WI38 (cell line): ENCODE data around the gene KRTAP26-1.

Experiments used
- H3K4me3 ChIP-seq: 2 replicates; pipeline ENCODE4 v1.5.1; 2011; ENCODE audit warnings: low read depth, mild to moderate bottlenecking, control low read depth, low read length
- TF ChIP-seq, protein P1 (sequence below): IDR thresholded peaks from 2 replicates; pipeline ENCODE4 v1.5.1; 2012; ENCODE audit warnings: low read depth, mild to moderate bottlenecking, control low read depth, low read length

KRTAP26-1 gene

DNA sequence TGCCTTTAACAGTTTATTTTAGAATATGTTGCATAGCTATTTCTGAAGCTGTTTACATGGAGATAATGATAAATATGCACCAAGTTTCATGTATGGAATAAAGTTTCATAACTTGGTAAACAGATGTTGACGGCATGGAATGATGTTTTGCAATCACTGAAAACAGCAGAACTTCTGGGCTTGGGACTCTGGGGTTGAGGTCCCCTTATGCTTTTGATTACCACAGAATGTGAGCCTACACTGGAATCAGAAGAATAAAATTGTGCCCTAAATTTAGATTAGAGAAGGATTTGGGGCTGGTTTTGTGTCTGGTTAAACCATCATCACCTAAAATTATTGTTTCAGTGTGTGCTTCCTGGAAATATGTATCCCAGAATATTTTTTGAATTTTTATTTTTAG is 48.5 kb downstream of the KRTAP26-1 start:
- no peak overlapping the region for H3K4me3 ChIP-seq
- TF ChIP-seq, protein P1, sequence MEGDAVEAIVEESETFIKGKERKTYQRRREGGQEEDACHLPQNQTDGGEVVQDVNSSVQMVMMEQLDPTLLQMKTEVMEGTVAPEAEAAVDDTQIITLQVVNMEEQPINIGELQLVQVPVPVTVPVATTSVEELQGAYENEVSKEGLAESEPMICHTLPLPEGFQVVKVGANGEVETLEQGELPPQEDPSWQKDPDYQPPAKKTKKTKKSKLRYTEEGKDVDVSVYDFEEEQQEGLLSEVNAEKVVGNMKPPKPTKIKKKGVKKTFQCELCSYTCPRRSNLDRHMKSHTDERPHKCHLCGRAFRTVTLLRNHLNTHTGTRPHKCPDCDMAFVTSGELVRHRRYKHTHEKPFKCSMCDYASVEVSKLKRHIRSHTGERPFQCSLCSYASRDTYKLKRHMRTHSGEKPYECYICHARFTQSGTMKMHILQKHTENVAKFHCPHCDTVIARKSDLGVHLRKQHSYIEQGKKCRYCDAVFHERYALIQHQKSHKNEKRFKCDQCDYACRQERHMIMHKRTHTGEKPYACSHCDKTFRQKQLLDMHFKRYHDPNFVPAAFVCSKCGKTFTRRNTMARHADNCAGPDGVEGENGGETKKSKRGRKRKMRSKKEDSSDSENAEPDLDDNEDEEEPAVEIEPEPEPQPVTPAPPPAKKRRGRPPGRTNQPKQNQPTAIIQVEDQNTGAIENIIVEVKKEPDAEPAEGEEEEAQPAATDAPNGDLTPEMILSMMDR, result no peak

DNA sequence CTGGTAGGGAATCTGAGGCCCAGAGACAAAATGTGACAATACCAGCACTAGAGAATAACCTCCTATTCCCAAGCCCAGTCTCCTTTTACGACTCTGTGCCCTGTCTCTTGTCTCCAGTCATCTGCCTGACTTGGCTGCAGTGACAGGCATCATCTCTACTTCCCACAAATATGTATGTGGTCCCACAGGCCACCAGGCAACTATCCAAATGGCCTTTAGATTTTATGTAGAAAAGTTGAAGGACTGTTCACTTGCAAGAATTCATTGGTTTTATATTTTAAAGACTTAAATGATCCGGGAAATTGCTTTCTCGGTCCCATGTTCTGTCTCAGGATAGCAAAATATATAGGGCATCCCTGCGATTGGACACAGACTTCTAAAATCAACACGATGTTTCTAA is 49.0 kb downstream of the KRTAP26-1 start:
- TF ChIP-seq, protein P1, result no peak
- no peak overlapping the region for H3K4me3 ChIP-seq

DNA sequence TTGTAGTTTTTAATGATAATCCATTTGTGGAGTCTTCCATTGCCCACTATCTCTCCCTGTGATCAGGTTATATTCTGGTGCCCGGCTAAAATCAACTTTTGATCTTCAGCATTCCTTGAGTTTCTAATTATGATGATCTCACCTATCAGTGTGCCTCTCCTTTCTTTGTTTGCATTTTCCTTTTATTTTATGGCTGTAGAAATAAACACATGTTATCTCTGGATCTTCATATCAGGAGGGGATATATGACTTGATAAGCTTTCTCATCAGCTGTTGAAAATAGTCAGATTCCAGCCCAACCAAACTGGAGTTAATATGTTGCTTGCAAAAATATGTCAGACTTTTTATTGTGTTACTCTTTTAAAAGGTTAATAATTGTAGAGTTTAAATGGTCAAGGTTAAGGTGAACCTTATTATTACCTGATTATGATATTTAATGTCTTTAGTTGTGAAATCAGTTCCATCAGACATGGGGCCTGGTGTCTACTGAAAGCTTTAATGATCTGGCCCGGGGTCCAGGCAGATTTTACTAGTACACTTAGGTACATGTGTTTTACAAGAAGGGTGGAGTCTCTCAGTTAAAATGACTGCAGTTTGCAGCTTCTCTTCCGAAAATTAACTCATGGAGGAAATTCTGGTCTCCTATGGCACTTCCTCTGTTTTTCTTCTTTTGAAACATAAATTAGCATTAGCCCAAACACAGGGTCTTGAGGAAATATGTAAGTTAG is 50.1 kb downstream of the KRTAP26-1 start:
- TF ChIP-seq, protein P1, result no peak
- H3K4me3 ChIP-seq, result no peak overlapping the region
